Measurements from ENCODE around the gene ATP2A3. TPM values are rescaled to one million over a fixed set of nuclear protein-coding genes. Genes with fewer than 3 reads are reported as not detected.

The ATP2A3 gene
- polyA plus RNA-seq, 1 donor from 2014 or later = not detected

DNA sequence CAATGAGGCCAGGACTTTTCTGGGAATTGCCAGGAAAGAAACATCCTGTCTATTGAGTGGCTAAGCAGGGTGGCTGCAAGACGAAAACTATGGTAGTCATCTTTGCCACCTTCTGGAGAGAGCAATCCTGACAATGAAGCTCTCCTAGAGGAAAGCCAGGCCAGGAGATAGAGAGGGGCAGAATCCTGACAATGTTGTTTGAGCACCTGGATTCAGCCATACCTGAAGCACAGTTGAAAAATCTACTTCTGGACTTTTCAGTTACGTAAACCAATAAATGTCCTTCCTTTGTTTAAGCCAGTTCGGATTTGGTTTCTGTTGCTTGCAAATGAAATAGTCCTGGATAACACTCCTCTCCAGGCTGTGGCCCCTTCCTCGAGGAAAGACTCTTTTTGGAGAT lies 57.4 kb downstream of the ATP2A3 start:
- no peak overlapping the region for H2AFZ ChIP-seq (ENCODE audit: low read depth, low read length)
- no peaks in the 10 kb centered on the region for H4K20me1 ChIP-seq (ENCODE audit: insufficient read depth)
- H3K9ac ChIP-seq (ENCODE audit: low read length) = no peak overlapping the region
- no peaks in the 10 kb centered on the region for H3K36me3 ChIP-seq (ENCODE audit: insufficient read depth, low read length)
- H3K4me2 ChIP-seq (ENCODE audit: low read length) = no peak overlapping the region
- TF ChIP-seq, protein P1, sequence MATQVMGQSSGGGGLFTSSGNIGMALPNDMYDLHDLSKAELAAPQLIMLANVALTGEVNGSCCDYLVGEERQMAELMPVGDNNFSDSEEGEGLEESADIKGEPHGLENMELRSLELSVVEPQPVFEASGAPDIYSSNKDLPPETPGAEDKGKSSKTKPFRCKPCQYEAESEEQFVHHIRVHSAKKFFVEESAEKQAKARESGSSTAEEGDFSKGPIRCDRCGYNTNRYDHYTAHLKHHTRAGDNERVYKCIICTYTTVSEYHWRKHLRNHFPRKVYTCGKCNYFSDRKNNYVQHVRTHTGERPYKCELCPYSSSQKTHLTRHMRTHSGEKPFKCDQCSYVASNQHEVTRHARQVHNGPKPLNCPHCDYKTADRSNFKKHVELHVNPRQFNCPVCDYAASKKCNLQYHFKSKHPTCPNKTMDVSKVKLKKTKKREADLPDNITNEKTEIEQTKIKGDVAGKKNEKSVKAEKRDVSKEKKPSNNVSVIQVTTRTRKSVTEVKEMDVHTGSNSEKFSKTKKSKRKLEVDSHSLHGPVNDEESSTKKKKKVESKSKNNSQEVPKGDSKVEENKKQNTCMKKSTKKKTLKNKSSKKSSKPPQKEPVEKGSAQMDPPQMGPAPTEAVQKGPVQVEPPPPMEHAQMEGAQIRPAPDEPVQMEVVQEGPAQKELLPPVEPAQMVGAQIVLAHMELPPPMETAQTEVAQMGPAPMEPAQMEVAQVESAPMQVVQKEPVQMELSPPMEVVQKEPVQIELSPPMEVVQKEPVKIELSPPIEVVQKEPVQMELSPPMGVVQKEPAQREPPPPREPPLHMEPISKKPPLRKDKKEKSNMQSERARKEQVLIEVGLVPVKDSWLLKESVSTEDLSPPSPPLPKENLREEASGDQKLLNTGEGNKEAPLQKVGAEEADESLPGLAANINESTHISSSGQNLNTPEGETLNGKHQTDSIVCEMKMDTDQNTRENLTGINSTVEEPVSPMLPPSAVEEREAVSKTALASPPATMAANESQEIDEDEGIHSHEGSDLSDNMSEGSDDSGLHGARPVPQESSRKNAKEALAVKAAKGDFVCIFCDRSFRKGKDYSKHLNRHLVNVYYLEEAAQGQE (IDR thresholded peaks at IDR 0.05; ENCODE audit: borderline replicate concordance) = no peak
- TF ChIP-seq MXI1 (conservative IDR thresholded peaks at IDR 0.05; ENCODE audit: poor library complexity, severe bottlenecking) (no peak), TAF1 (IDR thresholded peaks at IDR 0.05; ENCODE audit: low read depth) (no peak)
- TF ChIP-seq, protein P2, sequence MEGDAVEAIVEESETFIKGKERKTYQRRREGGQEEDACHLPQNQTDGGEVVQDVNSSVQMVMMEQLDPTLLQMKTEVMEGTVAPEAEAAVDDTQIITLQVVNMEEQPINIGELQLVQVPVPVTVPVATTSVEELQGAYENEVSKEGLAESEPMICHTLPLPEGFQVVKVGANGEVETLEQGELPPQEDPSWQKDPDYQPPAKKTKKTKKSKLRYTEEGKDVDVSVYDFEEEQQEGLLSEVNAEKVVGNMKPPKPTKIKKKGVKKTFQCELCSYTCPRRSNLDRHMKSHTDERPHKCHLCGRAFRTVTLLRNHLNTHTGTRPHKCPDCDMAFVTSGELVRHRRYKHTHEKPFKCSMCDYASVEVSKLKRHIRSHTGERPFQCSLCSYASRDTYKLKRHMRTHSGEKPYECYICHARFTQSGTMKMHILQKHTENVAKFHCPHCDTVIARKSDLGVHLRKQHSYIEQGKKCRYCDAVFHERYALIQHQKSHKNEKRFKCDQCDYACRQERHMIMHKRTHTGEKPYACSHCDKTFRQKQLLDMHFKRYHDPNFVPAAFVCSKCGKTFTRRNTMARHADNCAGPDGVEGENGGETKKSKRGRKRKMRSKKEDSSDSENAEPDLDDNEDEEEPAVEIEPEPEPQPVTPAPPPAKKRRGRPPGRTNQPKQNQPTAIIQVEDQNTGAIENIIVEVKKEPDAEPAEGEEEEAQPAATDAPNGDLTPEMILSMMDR (IDR thresholded peaks at IDR 0.05; ENCODE audit: poor library complexity, severe bottlenecking) = no peak
- no peaks in the 10 kb centered on the region for H3F3A ChIP-seq (ENCODE audit: insufficient read depth, low read length, poor library complexity, severe bottlenecking)
- no peaks in the 10 kb centered on the region for H3K27me3 ChIP-seq (ENCODE audit: insufficient read depth, low read depth, low read length)
- H3K79me2 ChIP-seq (replicated peaks; ENCODE audit: insufficient read depth, low read length) = no peaks in the 10 kb centered on the region
- no peaks in the 10 kb centered on the region for H3K9me2 ChIP-seq (ENCODE audit: insufficient read depth, low read length)
- H3K4me3 ChIP-seq (ENCODE audit: low read length) = no peak overlapping the region
- H3K9me3 ChIP-seq (ENCODE audit: low read length) = no peaks in the 10 kb centered on the region
- H3K27ac ChIP-seq (ENCODE audit: low read length) = no peak overlapping the region

DNA sequence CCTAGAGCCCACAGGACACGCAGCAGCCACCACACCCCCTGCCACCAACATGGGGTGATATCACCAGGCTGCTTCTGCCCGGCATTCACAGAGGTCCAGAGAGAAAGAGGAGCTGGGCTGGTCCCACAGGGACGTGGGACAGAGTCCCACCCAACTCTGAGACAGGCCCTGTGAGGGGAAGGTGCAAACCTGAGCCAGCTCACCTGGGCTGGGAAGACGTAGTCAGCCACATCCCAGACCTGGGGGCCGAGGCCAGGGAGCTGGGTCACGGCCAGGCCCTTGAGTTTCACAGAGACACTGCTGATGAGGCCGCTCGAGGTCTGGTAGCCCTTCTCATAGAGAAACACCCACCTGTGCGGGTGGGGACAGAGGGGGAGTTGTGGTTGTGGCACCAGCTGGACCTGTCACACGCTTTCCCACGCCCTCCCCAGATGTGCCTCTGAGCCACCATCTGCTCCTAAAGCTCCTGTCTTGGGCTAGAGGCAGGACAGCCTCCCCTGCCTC lies 59.2 kb downstream of the ATP2A3 start:
- Histone ChIP-seq H3K79me2 (replicated peaks; ENCODE audit: insufficient read depth, low read length) (no peaks in the 10 kb centered on the region), H2AFZ (ENCODE audit: low read depth, low read length) (no peak overlapping the region), H3K27ac (ENCODE audit: low read length) (no peak overlapping the region), H3K9me2 (ENCODE audit: insufficient read depth, low read length) (no peaks in the 10 kb centered on the region), H3K9me3 (ENCODE audit: low read length) (no peaks in the 10 kb centered on the region), H3K4me2 (ENCODE audit: low read length) (no peak overlapping the region), H4K20me1 (ENCODE audit: insufficient read depth) (no peaks in the 10 kb centered on the region), H3K36me3 (ENCODE audit: insufficient read depth, low read length) (no peaks in the 10 kb centered on the region), H3F3A (ENCODE audit: insufficient read depth, low read length, poor library complexity, severe bottlenecking) (no peaks in the 10 kb centered on the region), H3K4me3 (ENCODE audit: low read length) (no peak overlapping the region), H3K27me3 (ENCODE audit: insufficient read depth, low read depth, low read length) (no peaks in the 10 kb centered on the region), H3K9ac (ENCODE audit: low read length) (no peak overlapping the region)
- no peak for TF ChIP-seq POLR2AphosphoS5 (IDR thresholded peaks at IDR 0.05)

DNA sequence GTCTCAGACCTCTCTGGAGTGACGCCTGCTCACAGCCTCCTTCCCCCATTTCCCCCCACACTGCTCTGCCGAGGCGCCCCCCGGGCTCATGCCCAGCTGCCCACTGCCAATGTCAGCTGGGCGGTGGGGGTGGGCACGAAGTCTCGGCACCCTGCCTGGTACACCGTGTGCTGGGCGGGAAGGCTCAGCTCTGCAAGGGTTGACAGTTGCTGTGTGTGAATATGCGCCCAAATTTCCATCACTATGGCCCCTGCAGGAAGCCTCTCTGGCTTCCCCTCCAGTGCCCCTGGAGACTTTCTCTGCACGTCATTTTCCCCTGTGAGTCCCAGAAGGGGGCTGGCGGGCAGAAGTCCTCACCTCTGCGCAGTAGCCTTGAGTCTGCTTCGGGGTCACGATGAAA lies 59.7 kb downstream of the ATP2A3 start:
- H3K9ac ChIP-seq (ENCODE audit: low read length) = no peak overlapping the region
- H3K4me2 ChIP-seq (ENCODE audit: low read length) = no peak overlapping the region
- no peaks in the 10 kb centered on the region for H3K36me3 ChIP-seq (ENCODE audit: insufficient read depth, low read length)
- no peak overlapping the region for H3K27ac ChIP-seq (ENCODE audit: low read length)
- TF ChIP-seq EP300 (conservative IDR thresholded peaks at IDR 0.05; ENCODE audit: poor library complexity, severe bottlenecking) (no peak), RAD21 (conservative IDR thresholded peaks at IDR 0.05) (no peak), MXI1 (conservative IDR thresholded peaks at IDR 0.05; ENCODE audit: poor library complexity, severe bottlenecking) (no peak), TAF1 (IDR thresholded peaks at IDR 0.05; ENCODE audit: low read depth) (no peak), EZH2 (IDR thresholded peaks at IDR 0.05; ENCODE audit: borderline replicate concordance, insufficient read depth, low read length, poor library complexity, severe bottlenecking) (no peak), SMC3 (conservative IDR thresholded peaks at IDR 0.05; ENCODE audit: poor library complexity) (no peak)
- TF ChIP-seq, protein P1 (IDR thresholded peaks at IDR 0.05; ENCODE audit: borderline replicate concordance) = no peak
- TF ChIP-seq, protein P2 (IDR thresholded peaks at IDR 0.05; ENCODE audit: poor library complexity, severe bottlenecking) = no peak
- no peaks in the 10 kb centered on the region for H4K20me1 ChIP-seq (ENCODE audit: insufficient read depth)
- H2AFZ ChIP-seq (ENCODE audit: low read depth, low read length) = no peak overlapping the region
- H3K79me2 ChIP-seq (replicated peaks; ENCODE audit: insufficient read depth, low read length) = no peaks in the 10 kb centered on the region
- H3K9me2 ChIP-seq (ENCODE audit: insufficient read depth, low read length) = no peaks in the 10 kb centered on the region
- H3K9me3 ChIP-seq (ENCODE audit: low read length) = no peaks in the 10 kb centered on the region
- H3K27me3 ChIP-seq (ENCODE audit: insufficient read depth, low read depth, low read length) = no peaks in the 10 kb centered on the region
- H3K4me3 ChIP-seq (ENCODE audit: low read length) = no peak overlapping the region
- no peaks in the 10 kb centered on the region for H3F3A ChIP-seq (ENCODE audit: insufficient read depth, low read length, poor library complexity, severe bottlenecking)

Measured in neural cell (in vitro differentiated cells).